HG02973 (cell line): ENCODE data around the gene TMEM184B.
"Not testable (repeated sequence)": the region's sequence is repeated elsewhere in the genome, so short reads cannot be mapped to it uniquely, and the experiment has no call there.

Source experiments
- ATAC-seq: cut with Tn5 transposase; IDR thresholded peaks from one replicate; pipeline ENCODE4 v1.9.1; 2021; ENCODE audit warnings: moderate library complexity; ENCODE audit not compliant: unreplicated experiment

TMEM184B gene

GRCh38 chr22:38249803-38250642 is 22.8 kb downstream of the TMEM184B start:
- no peak for ATAC-seq

GRCh38 chr22:38249301-38249700 is 23.5 kb downstream of the TMEM184B start:
- ATAC-seq: no peak

GRCh38 chr22:38248280-38248679 is 24.5 kb downstream of the TMEM184B start:
- no peak for ATAC-seq

GRCh38 chr22:38247713-38248112 is 25.1 kb downstream of the TMEM184B start:
- ATAC-seq: no peak

- ATAC-seq: no peak
Measured at GRCh38 chr22:38246692-38247091, 26.1 kb downstream of the TMEM184B start.

GRCh38 chr22:38246046-38246658 is 26.7 kb downstream of the TMEM184B start:
- ATAC-seq: no peak

- ATAC-seq: no peak
Measured at GRCh38 chr22:38244106-38244505, 28.7 kb downstream of the TMEM184B start.

- ATAC-seq: no peak
Measured at GRCh38 chr22:38243007-38243765, 29.6 kb downstream of the TMEM184B start.

- ATAC-seq: no peak
Measured at GRCh38 chr22:38240734-38241252, 32.0 kb downstream of the TMEM184B start.

- no peak for ATAC-seq
Measured at GRCh38 chr22:38239101-38239761, 33.6 kb downstream of the TMEM184B start.

GRCh38 chr22:38238519-38239071 is 34.2 kb downstream of the TMEM184B start:
- no peak for ATAC-seq

- ATAC-seq: no peak
Measured at GRCh38 chr22:38236786-38237185, 36.0 kb downstream of the TMEM184B start.

GRCh38 chr22:38235240-38235850 is 37.5 kb downstream of the TMEM184B start:
- no peak for ATAC-seq

- not testable (repeated sequence) for ATAC-seq
Measured at GRCh38 chr22:38233856-38234255, 39.0 kb downstream of the TMEM184B start.

- ATAC-seq: no peak
Measured at GRCh38 chr22:38233427-38233826, 39.4 kb downstream of the TMEM184B start.

- no peak for ATAC-seq
Measured at GRCh38 chr22:38232196-38232595, 40.6 kb downstream of the TMEM184B start.

- no peak for ATAC-seq
Measured at GRCh38 chr22:38230916-38231315, 41.9 kb downstream of the TMEM184B start.

- ATAC-seq: no peak
Measured at GRCh38 chr22:38230108-38230825, 42.5 kb downstream of the TMEM184B start.
